Neural progenitor cell (in vitro differentiated cells): ENCODE data around the gene AUTS2. TPM values are rescaled to one million over a fixed set of nuclear protein-coding genes. Genes with fewer than 3 reads are reported as not detected.
A peak's percentile ranks its signal among the peaks of the same experiment; 100 is the strongest.

Experiments
- DNase-seq: peaks from one replicate; pipeline ENCODE4 v3.0.0-alpha.2; 2016; ENCODE audit warnings: low spot score
- H2AFZ ChIP-seq: fragments of 200-600 bp; sonication (generic); replicated peaks from 2 replicates; pipeline ENCODE4 v1.6.1; 2016; ENCODE audit warnings: antibody characterized with exemption
- H3F3A ChIP-seq: fragments of 200-600 bp; sonication (generic); 2 replicates; pipeline ENCODE4 v1.6.1; 2016; ENCODE audit warnings: antibody characterized with exemption, low read depth
- H3K27ac ChIP-seq: fragments of 200-600 bp; sonication (generic); 2 replicates; pipeline ENCODE4 v1.5.1; 2016; ENCODE audit warnings: mild to moderate bottlenecking
- H3K27me3 ChIP-seq: fragments of 200-600 bp; sonication (generic); 2 replicates; pipeline ENCODE4 v1.6.1; 2016; ENCODE audit warnings: mild to moderate bottlenecking, moderate library complexity
- H3K36me3 ChIP-seq: fragments of 200-600 bp; sonication (generic); 2 replicates; pipeline ENCODE4 v1.5.1; 2016
- H3K4me1 ChIP-seq: fragments of 200-600 bp; sonication (generic); 2 replicates; pipeline ENCODE4 v1.6.1; 2016; ENCODE audit warnings: mixed run types
- H3K4me2 ChIP-seq: fragments of 200-600 bp; sonication (generic); 2 replicates; pipeline ENCODE4 v1.6.1; 2016
- H3K4me3 ChIP-seq: fragments of 200-600 bp; sonication (generic); 2 replicates; pipeline ENCODE4 v1.5.1; 2016
- H3K79me2 ChIP-seq: fragments of 200-600 bp; sonication (generic); 2 replicates; pipeline ENCODE4 v1.6.1; 2016; ENCODE audit warnings: low read depth
- H3K9ac ChIP-seq: fragments of 200-600 bp; sonication (generic); 2 replicates; pipeline ENCODE4 v1.6.1; 2016
- H3K9me3 ChIP-seq: fragments of 200-600 bp; sonication (generic); 2 replicates; pipeline ENCODE4 v1.5.1; 2016; ENCODE audit warnings: low read depth
- H4K20me1 ChIP-seq: fragments of 200-600 bp; sonication (generic); 2 replicates; pipeline ENCODE4 v1.6.1; 2016; ENCODE audit warnings: low read depth
- H3K27ac Mint-ChIP-seq: 3 replicates; pipeline ENCODE4 v1.8.0; 2021; ENCODE audit warnings: mixed read lengths
- H3K27me3 Mint-ChIP-seq: 2 replicates; pipeline ENCODE4 v1.8.0; 2022; ENCODE audit warnings: low read depth, mild to moderate bottlenecking, inconsistent platforms, moderate library complexity, mixed read lengths; ENCODE audit not compliant: insufficient read depth
- H3K36me3 Mint-ChIP-seq: 3 replicates; pipeline ENCODE4 v1.8.0; 2021; ENCODE audit warnings: mixed read lengths
- H3K4me1 Mint-ChIP-seq: 3 replicates; pipeline ENCODE4 v1.8.0; 2021; ENCODE audit warnings: mixed read lengths
- H3K4me3 Mint-ChIP-seq: 3 replicates; pipeline ENCODE4 v1.8.0; 2021; ENCODE audit warnings: mild to moderate bottlenecking, moderate library complexity, mixed read lengths
- H3K9me3 Mint-ChIP-seq: 3 replicates; pipeline ENCODE4 v1.8.0; 2020; ENCODE audit warnings: mixed read lengths
- EZH2 ChIP-seq: fragments of 200-600 bp; sonication (generic); IDR thresholded peaks from 2 replicates; pipeline ENCODE4 v1.6.1; 2017; ENCODE audit warnings: antibody characterized with exemption, mild to moderate bottlenecking, moderate library complexity
- EZH2phosphoT487 ChIP-seq: fragments of 200-600 bp; sonication (generic); IDR thresholded peaks from 2 replicates; pipeline ENCODE4 v1.6.1; 2017; ENCODE audit warnings: antibody characterized with exemption
- total RNA-seq: library from RNA; depleted of rRNA; stranded (reverse); fragments of >200 nt; gene quantifications from 2 replicates; pipeline ENCODE4 v1.2.3, GENCODE V29; 2015; ENCODE audit warnings: low replicate concordance
- TF ChIP-seq, protein P1 (sequence below): fragments of 200-600 bp; sonication (generic); IDR thresholded peaks from 2 replicates; pipeline ENCODE4 v1.5.1; 2017; ENCODE audit warnings: antibody characterized with exemption, mild to moderate bottlenecking

Gene AUTS2
- total RNA-seq, 1 donor from 2014 or later = 50.0 TPM

DNA sequence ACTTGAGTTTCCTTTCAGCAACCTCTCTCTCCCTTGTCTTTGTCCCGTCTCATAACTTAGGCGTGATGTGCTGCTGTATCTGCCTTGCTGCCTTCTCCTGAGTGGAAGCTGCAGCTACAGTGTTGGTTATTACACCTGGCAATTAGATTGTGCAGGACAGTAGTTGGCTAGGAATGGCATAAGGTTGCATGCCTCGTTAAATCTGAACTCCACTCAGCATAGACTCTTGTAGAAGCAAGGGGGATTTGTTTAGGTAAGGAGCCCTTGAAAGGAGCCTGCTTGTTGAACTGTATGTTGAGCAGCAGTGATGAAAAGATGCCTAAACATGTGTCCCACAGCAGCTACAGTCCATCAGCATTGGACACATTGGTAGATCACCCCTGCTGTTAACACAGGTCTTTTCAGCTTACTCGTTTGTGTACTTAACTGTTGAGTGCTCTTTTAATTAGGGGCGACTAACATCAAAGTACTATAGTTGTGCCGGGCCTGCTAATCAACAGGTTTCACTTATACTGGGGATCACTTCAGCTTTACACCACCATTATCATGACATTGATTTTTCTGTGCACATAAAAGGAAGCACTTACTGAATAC lies 225.0 kb downstream of the AUTS2 start:
- Mint-ChIP-seq H3K27me3 (peaks cover 4% of the 10 kb centered on the region), H3K4me3 (no peak overlapping the region), H3K36me3 (peaks cover 5% of the 10 kb centered on the region), H3K4me1 (peaks cover 69% of the 10 kb centered on the region), H3K27ac (no peak overlapping the region), H3K9me3 (peaks cover 6% of the 10 kb centered on the region)
- no peak for TF ChIP-seq EZH2
- no peak for TF ChIP-seq EZH2phosphoT487
- TF ChIP-seq, protein P1, sequence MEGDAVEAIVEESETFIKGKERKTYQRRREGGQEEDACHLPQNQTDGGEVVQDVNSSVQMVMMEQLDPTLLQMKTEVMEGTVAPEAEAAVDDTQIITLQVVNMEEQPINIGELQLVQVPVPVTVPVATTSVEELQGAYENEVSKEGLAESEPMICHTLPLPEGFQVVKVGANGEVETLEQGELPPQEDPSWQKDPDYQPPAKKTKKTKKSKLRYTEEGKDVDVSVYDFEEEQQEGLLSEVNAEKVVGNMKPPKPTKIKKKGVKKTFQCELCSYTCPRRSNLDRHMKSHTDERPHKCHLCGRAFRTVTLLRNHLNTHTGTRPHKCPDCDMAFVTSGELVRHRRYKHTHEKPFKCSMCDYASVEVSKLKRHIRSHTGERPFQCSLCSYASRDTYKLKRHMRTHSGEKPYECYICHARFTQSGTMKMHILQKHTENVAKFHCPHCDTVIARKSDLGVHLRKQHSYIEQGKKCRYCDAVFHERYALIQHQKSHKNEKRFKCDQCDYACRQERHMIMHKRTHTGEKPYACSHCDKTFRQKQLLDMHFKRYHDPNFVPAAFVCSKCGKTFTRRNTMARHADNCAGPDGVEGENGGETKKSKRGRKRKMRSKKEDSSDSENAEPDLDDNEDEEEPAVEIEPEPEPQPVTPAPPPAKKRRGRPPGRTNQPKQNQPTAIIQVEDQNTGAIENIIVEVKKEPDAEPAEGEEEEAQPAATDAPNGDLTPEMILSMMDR = no peak
- Histone ChIP-seq H3K9ac (no peak overlapping the region), H3K27me3 (no peaks in the 10 kb centered on the region), H3K4me2 (no peak overlapping the region), H3K9me3 (no peaks in the 10 kb centered on the region), H3K4me1 (peaks cover 33% of the 10 kb centered on the region), H3K36me3 (no peaks in the 10 kb centered on the region), H3K27ac (no peak overlapping the region), H4K20me1 (peaks cover 33% of the 10 kb centered on the region), H3K79me2 (no peaks in the 10 kb centered on the region), H3F3A (no peaks in the 10 kb centered on the region), H2AFZ (no peak overlapping the region), H3K4me3 (no peak overlapping the region)
- no peak for DNase-seq

DNA sequence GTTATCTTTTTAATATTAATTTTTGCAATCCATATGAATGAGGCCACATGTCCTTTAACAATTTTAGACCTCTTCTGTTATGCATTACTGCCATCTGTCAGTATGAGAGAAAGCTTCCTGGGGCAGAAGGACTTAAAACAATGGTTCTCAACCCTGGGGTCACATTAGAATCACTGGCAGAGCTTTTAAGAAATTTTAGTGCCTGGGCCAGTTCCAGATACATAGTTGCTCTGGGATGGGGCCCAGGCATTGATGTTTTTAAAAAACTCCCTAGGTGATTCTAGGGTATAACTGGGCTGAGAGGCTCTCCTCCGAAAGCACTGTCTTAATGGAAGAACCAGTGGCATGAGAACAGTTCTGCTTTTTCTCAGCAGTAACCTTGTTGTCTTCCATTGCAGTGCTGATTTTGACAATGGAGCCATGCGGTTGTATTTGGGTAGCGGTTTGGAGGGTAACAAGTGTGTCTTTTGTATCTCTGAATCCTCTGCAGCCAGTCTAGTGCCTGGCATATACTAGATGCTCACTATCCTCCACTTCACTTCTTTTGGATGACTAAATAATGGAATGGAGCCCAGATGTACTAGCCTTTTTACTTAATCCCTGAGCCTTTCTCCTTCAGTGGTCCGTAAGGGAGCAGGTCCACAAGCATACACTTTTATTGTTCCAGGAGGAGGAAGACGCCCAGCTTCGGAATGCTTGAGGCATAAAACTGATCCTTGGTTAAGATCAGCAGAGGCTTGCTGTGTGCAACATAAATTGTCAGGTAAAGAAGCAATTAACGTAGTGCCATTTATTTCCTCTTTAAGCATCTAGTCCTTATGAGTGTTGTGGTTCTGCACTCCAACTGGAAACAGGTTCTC lies 227.1 kb downstream of the AUTS2 start:
- H3K4me3 ChIP-seq = no peak overlapping the region
- peaks cover 15% of the 10 kb centered on the region for H3K9me3 Mint-ChIP-seq
- H3K36me3 ChIP-seq = no peaks in the 10 kb centered on the region
- H3K27me3 Mint-ChIP-seq = peaks cover 4% of the 10 kb centered on the region
- H2AFZ ChIP-seq = no peak overlapping the region
- H3K9ac ChIP-seq = no peak overlapping the region
- H3K9me3 ChIP-seq = peaks cover 5% of the 10 kb centered on the region
- H3K79me2 ChIP-seq = no peaks in the 10 kb centered on the region
- no peaks in the 10 kb centered on the region for H3K27me3 ChIP-seq
- H3K36me3 Mint-ChIP-seq = peaks cover 7% of the 10 kb centered on the region
- TF ChIP-seq EZH2 = no peak
- no peak for TF ChIP-seq EZH2phosphoT487
- no peak overlapping the region for H3K27ac Mint-ChIP-seq
- H3K4me1 ChIP-seq = peaks cover 19% of the 10 kb centered on the region
- H3K4me1 Mint-ChIP-seq = peaks cover 52% of the 10 kb centered on the region
- H3F3A ChIP-seq = no peaks in the 10 kb centered on the region
- H4K20me1 ChIP-seq = peaks cover 13% of the 10 kb centered on the region
- H3K27ac ChIP-seq = no peak overlapping the region
- DNase-seq = no peak
- H3K4me3 Mint-ChIP-seq = peak overlapping the region; percentile 28
- H3K4me2 ChIP-seq = no peak overlapping the region

DNA sequence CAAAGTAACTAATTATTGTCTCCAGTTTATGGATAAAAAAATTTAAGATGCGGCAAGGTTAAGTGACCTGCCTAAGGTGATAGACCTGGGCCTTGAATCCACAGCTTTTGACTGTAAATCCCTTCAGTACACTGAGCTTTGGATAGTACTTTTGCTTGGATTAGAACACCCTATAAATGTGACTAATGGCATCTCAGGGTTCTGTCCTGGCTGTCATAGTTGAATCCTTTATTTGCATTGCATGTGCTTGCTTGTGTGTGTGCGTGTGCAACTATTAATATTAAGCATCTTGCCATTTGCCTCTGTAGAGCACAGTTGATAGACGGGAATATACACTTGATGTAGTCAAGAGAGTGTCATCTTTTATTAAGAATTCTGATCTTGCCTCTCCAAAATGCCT lies 228.0 kb downstream of the AUTS2 start:
- H3K27ac ChIP-seq = no peak overlapping the region
- H3F3A ChIP-seq = no peaks in the 10 kb centered on the region
- peaks cover 5% of the 10 kb centered on the region for H3K9me3 ChIP-seq
- peaks cover 19% of the 10 kb centered on the region for H3K4me1 ChIP-seq
- Mint-ChIP-seq H3K36me3 (peaks cover 7% of the 10 kb centered on the region), H3K27me3 (peaks cover 4% of the 10 kb centered on the region), H3K4me3 (no peak overlapping the region), H3K4me1 (peaks cover 54% of the 10 kb centered on the region), H3K27ac (no peak overlapping the region), H3K9me3 (peaks cover 15% of the 10 kb centered on the region)
- no peak overlapping the region for H3K4me2 ChIP-seq
- no peak overlapping the region for H3K4me3 ChIP-seq
- no peak for DNase-seq
- H2AFZ ChIP-seq = no peak overlapping the region
- H3K27me3 ChIP-seq = no peaks in the 10 kb centered on the region
- TF ChIP-seq EZH2 = no peak
- no peak for TF ChIP-seq EZH2phosphoT487
- TF ChIP-seq, protein P1 = no peak
- no peaks in the 10 kb centered on the region for H3K36me3 ChIP-seq
- no peak overlapping the region for H3K9ac ChIP-seq
- no peaks in the 10 kb centered on the region for H3K79me2 ChIP-seq
- peaks cover 6% of the 10 kb centered on the region for H4K20me1 ChIP-seq

DNA sequence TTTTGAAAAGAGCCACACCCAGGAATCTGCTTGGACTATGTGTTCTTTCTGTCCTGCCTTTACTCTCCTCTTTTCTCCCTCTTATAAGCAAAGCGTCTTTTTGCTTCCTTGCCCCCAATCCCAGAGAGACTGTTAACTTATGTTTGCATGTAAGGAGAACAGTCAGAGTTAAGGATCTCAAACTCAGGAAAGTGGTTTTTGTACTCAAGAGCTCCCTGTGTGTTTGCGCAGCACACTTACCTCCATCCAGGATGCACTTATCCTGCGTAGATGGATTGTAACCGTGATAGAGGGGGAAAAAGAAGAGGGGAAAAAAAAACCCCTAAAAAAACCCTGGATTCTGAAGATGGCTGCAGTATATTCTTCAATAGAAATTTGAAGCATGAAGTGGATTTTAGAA lies 228.9 kb downstream of the AUTS2 start:
- Mint-ChIP-seq H3K27ac (no peak overlapping the region), H3K4me1 (peaks cover 56% of the 10 kb centered on the region), H3K27me3 (peaks cover 4% of the 10 kb centered on the region), H3K36me3 (peaks cover 7% of the 10 kb centered on the region), H3K4me3 (no peak overlapping the region), H3K9me3 (peaks cover 15% of the 10 kb centered on the region)
- Histone ChIP-seq H3K4me2 (no peak overlapping the region), H3K9me3 (peaks cover 5% of the 10 kb centered on the region), H3K79me2 (no peaks in the 10 kb centered on the region), H3K4me1 (peaks cover 19% of the 10 kb centered on the region), H3K27ac (no peak overlapping the region), H2AFZ (no peak overlapping the region), H4K20me1 (peaks cover 6% of the 10 kb centered on the region), H3K9ac (no peak overlapping the region), H3K4me3 (no peak overlapping the region), H3K27me3 (no peaks in the 10 kb centered on the region), H3K36me3 (no peaks in the 10 kb centered on the region), H3F3A (no peaks in the 10 kb centered on the region)
- no peak for DNase-seq
- TF ChIP-seq EZH2 = no peak
